ENCODE results near the gene ATAD1. TPM values are rescaled to one million over a fixed set of nuclear protein-coding genes. Genes with fewer than 3 reads are reported as not detected.

Gene ATAD1
- total and polyA plus RNA-seq, 2 of the 8 experiments (the other 6 are each of a cell fraction or from before 2014, with no cell fraction given): 8.9 to 35.3 TPM

GRCh38 chr10:87782721-87783120 is 35.3 kb downstream of the ATAD1 start (continued):
- TF ChIP-seq, protein P1, sequence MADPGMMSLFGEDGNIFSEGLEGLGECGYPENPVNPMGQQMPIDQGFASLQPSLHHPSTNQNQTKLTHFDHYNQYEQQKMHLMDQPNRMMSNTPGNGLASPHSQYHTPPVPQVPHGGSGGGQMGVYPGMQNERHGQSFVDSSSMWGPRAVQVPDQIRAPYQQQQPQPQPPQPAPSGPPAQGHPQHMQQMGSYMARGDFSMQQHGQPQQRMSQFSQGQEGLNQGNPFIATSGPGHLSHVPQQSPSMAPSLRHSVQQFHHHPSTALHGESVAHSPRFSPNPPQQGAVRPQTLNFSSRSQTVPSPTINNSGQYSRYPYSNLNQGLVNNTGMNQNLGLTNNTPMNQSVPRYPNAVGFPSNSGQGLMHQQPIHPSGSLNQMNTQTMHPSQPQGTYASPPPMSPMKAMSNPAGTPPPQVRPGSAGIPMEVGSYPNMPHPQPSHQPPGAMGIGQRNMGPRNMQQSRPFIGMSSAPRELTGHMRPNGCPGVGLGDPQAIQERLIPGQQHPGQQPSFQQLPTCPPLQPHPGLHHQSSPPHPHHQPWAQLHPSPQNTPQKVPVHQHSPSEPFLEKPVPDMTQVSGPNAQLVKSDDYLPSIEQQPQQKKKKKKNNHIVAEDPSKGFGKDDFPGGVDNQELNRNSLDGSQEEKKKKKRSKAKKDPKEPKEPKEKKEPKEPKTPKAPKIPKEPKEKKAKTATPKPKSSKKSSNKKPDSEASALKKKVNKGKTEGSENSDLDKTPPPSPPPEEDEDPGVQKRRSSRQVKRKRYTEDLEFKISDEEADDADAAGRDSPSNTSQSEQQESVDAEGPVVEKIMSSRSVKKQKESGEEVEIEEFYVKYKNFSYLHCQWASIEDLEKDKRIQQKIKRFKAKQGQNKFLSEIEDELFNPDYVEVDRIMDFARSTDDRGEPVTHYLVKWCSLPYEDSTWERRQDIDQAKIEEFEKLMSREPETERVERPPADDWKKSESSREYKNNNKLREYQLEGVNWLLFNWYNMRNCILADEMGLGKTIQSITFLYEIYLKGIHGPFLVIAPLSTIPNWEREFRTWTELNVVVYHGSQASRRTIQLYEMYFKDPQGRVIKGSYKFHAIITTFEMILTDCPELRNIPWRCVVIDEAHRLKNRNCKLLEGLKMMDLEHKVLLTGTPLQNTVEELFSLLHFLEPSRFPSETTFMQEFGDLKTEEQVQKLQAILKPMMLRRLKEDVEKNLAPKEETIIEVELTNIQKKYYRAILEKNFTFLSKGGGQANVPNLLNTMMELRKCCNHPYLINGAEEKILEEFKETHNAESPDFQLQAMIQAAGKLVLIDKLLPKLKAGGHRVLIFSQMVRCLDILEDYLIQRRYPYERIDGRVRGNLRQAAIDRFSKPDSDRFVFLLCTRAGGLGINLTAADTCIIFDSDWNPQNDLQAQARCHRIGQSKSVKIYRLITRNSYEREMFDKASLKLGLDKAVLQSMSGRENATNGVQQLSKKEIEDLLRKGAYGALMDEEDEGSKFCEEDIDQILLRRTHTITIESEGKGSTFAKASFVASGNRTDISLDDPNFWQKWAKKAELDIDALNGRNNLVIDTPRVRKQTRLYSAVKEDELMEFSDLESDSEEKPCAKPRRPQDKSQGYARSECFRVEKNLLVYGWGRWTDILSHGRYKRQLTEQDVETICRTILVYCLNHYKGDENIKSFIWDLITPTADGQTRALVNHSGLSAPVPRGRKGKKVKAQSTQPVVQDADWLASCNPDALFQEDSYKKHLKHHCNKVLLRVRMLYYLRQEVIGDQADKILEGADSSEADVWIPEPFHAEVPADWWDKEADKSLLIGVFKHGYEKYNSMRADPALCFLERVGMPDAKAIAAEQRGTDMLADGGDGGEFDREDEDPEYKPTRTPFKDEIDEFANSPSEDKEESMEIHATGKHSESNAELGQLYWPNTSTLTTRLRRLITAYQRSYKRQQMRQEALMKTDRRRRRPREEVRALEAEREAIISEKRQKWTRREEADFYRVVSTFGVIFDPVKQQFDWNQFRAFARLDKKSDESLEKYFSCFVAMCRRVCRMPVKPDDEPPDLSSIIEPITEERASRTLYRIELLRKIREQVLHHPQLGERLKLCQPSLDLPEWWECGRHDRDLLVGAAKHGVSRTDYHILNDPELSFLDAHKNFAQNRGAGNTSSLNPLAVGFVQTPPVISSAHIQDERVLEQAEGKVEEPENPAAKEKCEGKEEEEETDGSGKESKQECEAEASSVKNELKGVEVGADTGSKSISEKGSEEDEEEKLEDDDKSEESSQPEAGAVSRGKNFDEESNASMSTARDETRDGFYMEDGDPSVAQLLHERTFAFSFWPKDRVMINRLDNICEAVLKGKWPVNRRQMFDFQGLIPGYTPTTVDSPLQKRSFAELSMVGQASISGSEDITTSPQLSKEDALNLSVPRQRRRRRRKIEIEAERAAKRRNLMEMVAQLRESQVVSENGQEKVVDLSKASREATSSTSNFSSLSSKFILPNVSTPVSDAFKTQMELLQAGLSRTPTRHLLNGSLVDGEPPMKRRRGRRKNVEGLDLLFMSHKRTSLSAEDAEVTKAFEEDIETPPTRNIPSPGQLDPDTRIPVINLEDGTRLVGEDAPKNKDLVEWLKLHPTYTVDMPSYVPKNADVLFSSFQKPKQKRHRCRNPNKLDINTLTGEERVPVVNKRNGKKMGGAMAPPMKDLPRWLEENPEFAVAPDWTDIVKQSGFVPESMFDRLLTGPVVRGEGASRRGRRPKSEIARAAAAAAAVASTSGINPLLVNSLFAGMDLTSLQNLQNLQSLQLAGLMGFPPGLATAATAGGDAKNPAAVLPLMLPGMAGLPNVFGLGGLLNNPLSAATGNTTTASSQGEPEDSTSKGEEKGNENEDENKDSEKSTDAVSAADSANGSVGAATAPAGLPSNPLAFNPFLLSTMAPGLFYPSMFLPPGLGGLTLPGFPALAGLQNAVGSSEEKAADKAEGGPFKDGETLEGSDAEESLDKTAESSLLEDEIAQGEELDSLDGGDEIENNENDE (IDR thresholded peaks at IDR 0.05; ENCODE audit: insufficient replicate concordance, low read length): no peak
- no peak for TF ChIP-seq EZH2 (IDR thresholded peaks at IDR 0.05; ENCODE audit: low read depth, low read length, severe bottlenecking)
- no peak for TF ChIP-seq BACH1 (IDR thresholded peaks at IDR 0.05; ENCODE audit: low read length)
- TF ChIP-seq TAF7 (optimal IDR thresholded peaks at IDR 0.05; ENCODE audit: borderline replicate concordance, low read depth, low read length): no peak
- TF ChIP-seq CHD2 (IDR thresholded peaks at IDR 0.05; ENCODE audit: low read length): no peak
- TF ChIP-seq KDM1A (IDR thresholded peaks at IDR 0.05; ENCODE audit: borderline replicate concordance, low read length): no peak
- no peak for TF ChIP-seq SP1 (IDR thresholded peaks at IDR 0.05; ENCODE audit: low read depth, low read length)
- no peak for TF ChIP-seq KDM5A (IDR thresholded peaks at IDR 0.05; ENCODE audit: low read length)
- TF ChIP-seq TBP (IDR thresholded peaks at IDR 0.05; ENCODE audit: low read depth, low read length): no peak
- no peak for TF ChIP-seq MAX (IDR thresholded peaks at IDR 0.05)

Measured in H1 (cell line).